DMS153 treated with DMSO at 0.1 percent for 48 hours (cell line): ENCODE measurements around the gene PHF1.
"Not testable (repeated sequence)": the region's sequence is repeated elsewhere in the genome, so short reads cannot be mapped to it uniquely, and the experiment has no call there.

Experiments used
- DNase-seq: peaks from one replicate; lab custom pipeline; 2025; ENCODE audit not compliant: unreplicated experiment; lab: John Stamatoyannopoulos, UW

The PHF1 gene

DNA sequence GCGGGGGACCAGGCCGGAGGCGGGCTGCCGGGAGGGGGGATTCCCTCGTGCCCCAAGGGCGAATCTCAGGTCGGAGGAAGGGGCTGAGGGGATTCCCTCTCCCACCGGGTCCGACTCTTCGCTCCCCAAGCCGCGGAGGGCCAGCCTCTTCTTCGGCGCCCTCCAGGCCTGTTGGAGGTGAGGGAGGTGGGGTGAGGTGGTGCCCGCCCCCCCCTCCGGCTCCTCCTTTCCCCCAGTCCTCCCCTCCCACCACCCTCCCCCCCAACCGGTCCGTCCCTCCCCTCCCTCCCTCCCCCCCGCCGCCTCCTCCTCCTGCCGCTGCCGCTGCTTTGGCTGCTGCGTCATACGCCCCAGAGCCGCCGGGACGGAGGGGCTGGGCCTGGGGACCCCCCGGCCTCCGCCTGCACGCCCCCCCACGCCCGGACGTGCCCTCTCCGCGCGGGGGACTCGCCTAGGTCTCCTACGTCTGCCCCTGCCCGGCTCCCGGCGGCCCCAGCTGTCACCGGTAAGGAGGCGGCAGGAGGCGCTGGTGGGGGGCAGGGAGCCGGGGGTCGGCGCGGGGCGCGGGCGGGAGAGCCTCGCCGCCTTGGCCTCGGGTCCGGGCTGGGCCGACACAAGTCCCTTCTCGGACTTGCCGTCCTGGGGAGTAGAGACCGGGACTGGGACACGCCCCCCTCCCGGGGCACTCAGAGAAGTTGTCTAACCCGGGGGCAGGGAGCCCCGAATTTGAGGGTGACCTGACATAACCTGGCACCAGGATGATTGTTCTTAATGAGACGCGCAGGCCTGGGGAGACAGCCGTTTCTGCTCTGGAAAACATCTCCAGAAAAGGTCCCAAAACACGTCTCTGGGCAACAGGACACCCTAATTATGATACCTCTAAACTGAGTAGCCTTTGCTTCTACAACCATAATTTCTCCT, at the start of gene PHF1:
TSS of gene PHF1 (plus strand) at position 304 of the 921 bp plus-strand sequence. CDS start 1,250 bp downstream, outside the sequence.
- DNase-seq = no peak

DNA sequence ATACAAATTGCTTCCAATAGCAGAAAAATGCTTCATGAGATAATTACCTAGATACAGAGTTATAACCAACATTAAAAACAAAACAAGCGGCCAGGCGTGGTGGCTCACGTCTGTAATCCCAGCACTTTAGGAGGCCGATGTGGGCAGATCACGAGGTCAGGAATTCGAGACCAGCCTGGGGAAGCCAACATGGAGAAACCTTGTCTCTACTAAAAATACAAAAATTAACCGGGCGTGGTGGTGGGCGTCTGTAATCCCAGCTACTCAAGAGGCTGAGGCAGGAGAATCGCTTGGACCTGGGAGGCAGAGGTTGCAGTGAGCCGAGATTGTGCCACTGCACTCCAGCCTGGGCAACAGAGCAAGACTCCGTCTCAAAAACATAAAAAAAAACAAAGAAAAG, 47.3 kb upstream of the PHF1 start:
- not testable (repeated sequence) for DNase-seq

GRCh38 chr6:33364475-33365205, 46.2 kb upstream of the PHF1 start:
- DNase-seq = peak; percentile 30

DNA sequence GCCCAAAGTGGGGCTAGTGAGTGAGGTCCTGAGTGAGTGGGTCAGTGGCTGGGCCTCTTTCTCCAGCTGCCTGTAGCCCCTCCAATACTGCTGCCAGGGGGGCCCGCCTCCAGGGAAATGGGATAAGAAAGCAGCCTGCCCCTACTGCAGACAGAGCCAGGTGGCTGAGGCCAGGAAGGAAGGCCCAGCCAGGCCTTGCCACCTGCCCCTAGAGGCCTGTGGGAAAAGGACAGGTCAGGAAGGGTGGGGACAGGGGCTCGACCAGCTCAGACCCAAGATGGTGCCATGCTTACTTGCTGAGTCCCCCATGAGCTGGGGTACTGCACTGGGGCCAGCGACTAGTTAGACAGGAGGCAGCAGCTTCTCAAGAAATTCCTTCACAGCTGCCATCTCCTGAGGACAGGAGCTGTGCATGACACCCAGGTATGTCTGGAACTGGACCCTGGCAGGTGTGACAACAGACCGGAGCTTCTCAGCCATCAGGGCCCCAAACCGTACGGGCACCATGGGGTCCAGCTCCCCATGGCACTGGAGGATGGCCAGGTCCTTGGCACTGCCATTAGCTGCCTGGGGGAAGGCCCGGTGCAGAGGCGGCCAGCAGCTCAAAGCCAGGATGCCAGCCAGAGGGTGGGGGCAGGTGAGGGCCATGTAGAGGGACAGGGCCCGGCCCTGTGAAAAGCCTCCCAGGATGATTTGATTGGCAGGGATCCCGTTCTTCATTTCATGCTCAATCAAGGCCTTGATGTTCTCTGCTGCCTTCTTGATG, 45.4 kb upstream of the PHF1 start:
- not testable (repeated sequence) for DNase-seq

DNA sequence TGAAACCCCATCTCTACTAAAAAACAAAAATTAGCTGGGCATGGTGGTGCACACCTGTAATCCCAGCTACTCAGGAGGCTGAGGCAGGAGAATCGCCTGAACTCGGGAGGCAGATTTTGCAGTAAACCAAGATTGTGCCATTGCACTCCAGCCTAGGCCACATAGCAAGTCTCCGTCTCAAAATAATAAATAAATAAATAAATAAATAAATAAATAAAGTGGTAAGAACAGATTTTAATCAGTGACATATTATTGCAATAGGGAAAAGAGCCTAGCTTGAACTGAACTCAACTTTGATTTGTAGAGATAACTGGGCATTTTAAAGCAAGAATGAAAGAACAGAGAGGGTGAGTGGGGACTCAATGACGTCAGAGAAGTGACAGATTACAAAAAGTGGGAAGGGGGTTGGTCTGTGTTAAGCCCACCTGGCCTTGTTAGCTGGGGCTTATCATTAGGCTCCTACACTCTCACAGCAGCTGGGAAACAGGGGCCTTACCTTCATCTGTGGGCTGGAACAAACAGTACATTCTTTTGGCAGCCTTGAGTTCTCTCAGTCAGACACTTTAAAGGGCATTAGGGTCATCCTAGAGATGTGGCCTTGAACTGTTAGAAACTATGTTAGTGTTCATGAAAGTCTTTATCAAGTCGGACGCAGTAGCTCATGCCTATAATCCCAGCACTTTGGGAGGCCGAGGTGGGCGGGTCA, 43.7 kb upstream of the PHF1 start:
- DNase-seq = no peak

DNA sequence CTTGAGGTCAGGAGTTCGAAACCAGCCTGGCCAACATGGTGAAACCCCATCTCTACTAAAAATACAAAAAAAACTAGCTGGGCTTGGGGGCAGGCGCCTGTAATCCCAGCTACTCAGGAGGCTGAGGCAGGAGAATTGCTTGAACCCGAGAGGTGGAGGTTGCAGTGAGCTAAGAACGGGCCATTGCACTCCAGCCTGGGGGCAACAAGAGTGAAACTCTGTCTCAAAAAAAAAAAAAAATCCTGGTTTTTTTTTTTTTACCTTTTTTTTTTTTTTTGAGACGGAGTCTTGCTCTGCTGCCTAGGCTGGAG, 43.1 kb upstream of the PHF1 start:
- DNase-seq = not testable (repeated sequence)

DNA sequence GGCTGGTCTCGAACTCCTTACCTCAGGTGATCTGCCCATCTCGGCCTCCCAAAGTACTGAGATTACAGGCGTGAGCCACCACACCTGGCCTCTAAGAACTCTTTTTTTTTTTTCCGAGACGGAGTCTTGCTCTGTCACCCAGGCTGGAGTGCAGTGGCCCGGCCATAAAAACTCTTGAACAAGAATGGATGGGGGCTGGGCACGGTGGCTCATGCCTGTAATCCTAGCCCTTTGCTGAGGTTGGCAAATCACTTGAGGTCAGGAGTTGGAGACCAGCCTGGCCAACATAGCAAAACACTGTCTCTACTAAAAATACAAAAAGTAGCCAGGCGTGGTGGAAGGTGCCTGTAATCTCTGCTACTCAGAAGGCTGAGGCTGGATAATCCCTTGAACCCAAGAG, 38.9 kb upstream of the PHF1 start:
- DNase-seq = not testable (repeated sequence)

DNA sequence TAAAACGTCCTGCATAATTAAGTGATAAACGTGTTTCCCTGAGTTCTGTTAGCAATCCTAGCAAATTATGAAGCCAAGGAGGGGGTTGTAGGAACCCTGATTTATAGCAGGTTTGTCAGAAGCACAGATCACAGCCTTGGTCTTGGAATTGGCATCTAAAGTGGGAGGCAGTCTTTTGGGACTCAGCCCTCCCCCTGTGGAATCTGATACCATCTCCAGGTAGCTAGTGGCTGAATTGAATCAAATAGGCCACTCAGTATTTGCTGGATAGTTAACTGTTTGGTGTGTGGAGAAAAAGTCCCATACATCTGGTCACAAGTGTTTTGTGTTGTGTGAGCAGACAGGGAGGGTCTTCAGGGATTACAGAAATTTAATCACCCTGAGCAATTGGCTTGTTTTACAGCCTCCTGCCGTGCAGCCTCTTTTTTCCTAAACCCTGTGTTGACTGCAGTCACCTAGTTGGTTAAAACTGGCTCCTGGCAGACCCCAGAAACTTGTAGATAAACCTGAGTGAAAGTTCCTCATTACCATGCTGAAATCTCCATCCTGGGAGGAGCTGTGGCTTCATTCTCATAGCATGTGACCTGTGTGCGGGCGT, 38.2 kb upstream of the PHF1 start:
- DNase-seq = no peak

DNA sequence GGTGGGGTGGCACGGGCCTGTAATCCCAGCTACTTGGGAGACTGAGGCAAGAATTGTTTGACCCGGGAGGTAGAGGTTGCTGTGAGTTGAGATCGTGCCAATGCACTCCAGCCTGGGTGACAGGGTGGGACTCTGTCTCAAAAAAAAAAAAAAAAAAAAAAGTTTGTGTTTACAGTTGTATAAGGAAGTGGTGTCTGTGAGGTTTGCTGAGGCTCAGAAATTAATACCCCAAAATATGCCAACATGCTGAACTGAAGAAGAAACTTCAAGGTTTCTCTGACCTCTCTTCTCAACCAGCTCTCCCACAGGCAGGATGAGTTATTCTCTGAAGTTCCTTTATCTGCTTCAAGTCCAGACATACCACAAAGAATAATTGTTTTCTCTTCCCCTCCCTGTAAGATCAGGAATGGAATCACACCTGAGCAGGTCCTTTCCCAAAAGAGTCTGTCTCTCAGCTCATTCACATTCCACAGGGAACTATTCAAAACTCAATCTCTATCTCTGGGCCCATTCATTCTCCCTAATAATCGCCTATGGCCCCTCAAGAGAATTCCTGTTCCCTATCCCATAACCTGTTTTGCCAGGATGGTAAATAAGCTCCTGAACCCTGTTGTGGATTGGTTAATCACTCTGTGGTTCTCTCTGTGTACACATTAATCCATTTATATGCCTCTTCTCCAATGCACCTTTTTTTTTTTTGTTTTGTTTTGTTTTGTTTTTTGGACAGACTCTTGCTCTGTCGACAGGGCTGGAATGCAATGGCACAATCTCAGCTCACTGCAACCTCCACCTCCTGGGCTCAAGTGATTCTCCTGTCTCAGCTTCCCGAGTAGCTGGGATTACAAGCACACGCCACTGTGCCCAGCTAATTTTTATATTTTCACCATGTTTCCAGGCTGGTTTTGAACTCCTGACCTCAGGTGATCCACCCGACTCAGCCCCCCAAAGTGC, 36.6 kb upstream of the PHF1 start:
- no peak for DNase-seq

- DNase-seq = no peak
These were observed 35.6 kb upstream of the PHF1 start for GRCh38 chr6:33375143-33375671.

DNA sequence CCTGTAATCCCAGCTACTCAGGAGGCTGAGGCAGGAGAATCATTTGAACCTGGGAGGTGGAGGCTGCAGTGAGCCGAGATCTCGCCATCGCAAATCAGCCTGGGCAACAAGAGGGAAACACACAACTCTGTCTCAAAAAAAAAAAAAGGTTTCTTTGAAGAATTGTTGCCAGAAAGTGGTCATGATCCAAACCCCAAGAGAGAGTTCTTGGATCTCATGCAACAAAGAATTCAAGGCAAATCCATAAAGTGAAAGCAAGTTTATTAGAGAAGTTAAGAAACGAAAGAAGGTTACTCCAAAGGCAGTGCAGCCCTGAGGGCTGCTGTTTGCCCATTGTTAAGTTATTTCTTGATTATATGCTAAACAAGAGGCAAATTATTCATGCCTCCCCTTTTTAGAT, 33.6 kb upstream of the PHF1 start:
- DNase-seq = no peak

DNA sequence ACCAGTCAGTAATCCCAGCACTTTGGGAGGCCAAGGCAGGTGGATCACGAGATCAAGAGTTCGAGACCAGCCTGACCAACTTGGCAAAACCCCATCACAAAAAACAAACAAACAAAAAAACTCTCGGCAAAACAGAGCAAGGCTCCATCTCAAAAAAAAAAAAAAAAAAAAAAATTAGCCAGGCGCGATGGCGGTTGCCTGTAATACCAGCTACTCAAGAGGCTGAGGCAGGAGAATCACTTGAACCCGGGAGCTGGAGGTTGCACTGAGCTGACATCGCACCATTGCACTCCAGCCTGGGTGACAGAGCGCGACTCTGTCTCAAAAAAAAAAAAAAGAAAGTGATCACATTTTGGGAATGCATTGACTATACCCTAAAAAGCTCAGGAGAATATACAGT, 31.6 kb upstream of the PHF1 start:
- DNase-seq = not testable (repeated sequence)

GRCh38 chr6:33380272-33380981, 30.4 kb upstream of the PHF1 start:
- no peak for DNase-seq

DNA sequence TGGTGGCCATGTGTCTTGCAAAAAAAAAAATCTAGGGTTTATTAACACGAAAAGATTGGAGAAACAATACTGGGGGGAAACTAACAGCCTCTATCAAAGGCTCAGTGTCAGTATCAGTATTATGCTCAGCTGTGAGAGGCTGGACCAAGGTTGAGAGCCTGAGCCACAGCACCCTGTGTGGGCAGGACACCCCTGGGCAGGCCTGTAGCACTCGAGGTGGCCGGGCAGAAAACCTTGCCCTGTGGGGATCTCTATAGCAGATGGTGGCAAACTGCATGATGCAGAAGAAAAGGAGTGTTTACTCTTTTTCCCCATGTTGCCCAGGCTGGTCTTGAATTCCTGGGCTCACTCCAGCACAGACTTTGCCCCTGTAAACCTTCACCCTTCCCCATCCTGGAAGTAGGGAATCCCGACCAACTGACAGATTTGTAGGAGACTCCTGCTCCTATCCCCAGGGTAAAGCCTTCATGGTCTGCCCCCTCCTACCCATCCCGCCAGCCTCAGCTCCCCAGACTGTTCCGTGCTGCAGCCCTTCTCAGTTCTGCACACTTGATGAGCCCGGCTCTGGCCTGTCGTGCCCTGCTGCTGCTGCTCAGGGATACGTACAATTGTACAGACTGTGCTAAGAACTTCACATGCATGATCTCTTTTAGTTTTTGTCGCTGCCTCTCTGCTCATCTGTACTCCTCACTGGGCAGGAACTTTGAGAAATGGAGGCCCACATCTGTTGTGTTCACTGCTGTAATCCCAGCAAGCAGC, 27.2 kb upstream of the PHF1 start:
- DNase-seq = no peak

- no peak for DNase-seq
These were observed 26.2 kb upstream of the PHF1 start for GRCh38 chr6:33384581-33385020.

DNA sequence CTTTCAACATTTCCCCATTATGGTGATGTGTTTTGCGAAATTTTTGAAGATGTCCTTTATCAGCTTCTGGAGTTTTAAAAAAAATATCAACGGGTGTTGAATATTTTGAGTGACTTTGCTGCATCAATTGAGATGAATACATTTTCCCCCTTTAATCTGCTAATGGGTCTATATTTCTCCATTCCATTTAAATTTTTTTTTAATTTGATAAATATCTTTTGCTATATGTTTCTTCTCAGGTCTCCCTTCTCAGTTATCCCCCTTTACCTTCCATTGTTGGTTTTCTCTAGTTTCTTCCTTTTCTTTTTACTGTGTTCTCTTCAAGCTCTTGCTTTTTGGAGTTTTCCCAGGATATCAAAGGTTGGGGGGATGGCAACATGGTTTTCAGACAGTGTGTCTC, 20.6 kb upstream of the PHF1 start:
- no peak for DNase-seq

DNA sequence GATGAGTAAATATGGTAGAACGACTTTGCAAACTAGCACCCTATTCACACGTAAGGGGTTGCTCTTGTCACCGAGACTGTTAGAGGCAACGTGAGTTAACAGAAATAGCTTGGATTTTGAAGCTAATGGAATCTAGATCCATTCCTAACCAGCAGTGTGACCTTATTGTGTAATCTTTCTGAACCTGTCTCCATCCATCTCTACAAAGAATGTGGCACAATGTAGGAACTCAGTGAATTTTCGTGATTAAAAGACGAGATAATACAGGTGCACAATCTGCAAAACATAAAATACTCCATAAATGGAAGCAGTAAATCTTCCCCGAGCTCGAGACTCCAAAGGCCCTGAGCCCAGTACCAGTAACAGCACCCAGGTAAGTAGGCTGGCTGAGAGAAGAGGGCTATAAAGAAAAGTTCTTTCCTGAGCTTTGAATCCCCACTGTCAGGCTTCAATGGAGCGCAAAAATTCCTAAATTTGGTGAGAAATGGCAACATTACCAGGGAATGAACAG, 20.0 kb upstream of the PHF1 start:
- no peak for DNase-seq
